Endodermal cell (in vitro differentiated cells): ENCODE results near the gene HUS1B. TPM values are rescaled to one million over a fixed set of nuclear protein-coding genes. Genes with fewer than 3 reads are reported as not detected.

Experiments used
- DNase-seq: peaks from one replicate; pipeline ENCODE4 v3.0.0-alpha.2; 2017
- H3K27ac ChIP-seq: 2 replicates; pipeline ENCODE4 v1.5.1; 2013; ENCODE audit warnings: mild to moderate bottlenecking, low read depth, low read length, moderate library complexity
- H3K27me3 ChIP-seq: 2 replicates; pipeline ENCODE4 v1.6.1; 2013; ENCODE audit warnings: mild to moderate bottlenecking, low read length, moderate library complexity; ENCODE audit not compliant: insufficient read depth, control insufficient read depth, poor library complexity, severe bottlenecking
- H3K36me3 ChIP-seq: 2 replicates; pipeline ENCODE4 v1.7.0; 2013; ENCODE audit warnings: mild to moderate bottlenecking, low read length, moderate library complexity; ENCODE audit not compliant: control insufficient read depth, insufficient read depth
- H3K4me1 ChIP-seq: one replicate; pipeline ENCODE4 v1.7.0; 2013; ENCODE audit warnings: low read length; ENCODE audit not compliant: control insufficient read depth, insufficient read depth
- H3K4me3 ChIP-seq: 2 replicates; pipeline ENCODE4 v1.5.1; 2013; ENCODE audit warnings: mild to moderate bottlenecking, low read length, moderate library complexity
- H3K9ac ChIP-seq: 2 replicates; pipeline ENCODE4 v1.6.1; 2013; ENCODE audit warnings: mild to moderate bottlenecking, low read length, moderate library complexity; ENCODE audit not compliant: poor library complexity, severe bottlenecking; ENCODE audit errors: extremely low read depth
- H3K9me3 ChIP-seq: 2 replicates; pipeline ENCODE4 v1.6.1; 2013; ENCODE audit warnings: mild to moderate bottlenecking, low read length, moderate library complexity; ENCODE audit not compliant: control insufficient read depth
- H3K27ac Mint-ChIP-seq: 2 replicates; pipeline ENCODE4 v1.8.0; 2020; ENCODE audit warnings: mixed read lengths
- H3K27me3 Mint-ChIP-seq: 2 replicates; pipeline ENCODE4 v1.8.0; 2021; ENCODE audit warnings: mild to moderate bottlenecking, mixed read lengths; ENCODE audit not compliant: insufficient read depth
- H3K36me3 Mint-ChIP-seq: 2 replicates; pipeline ENCODE4 v1.8.0; 2020; ENCODE audit warnings: low read depth, mixed read lengths
- H3K4me1 Mint-ChIP-seq: 2 replicates; pipeline ENCODE4 v1.8.0; 2020; ENCODE audit warnings: mixed read lengths
- H3K4me3 Mint-ChIP-seq: 2 replicates; pipeline ENCODE4 v1.8.0; 2020; ENCODE audit warnings: mild to moderate bottlenecking, moderate library complexity, mixed read lengths
- H3K9me3 Mint-ChIP-seq: 2 replicates; pipeline ENCODE4 v1.8.0; 2020; ENCODE audit warnings: mild to moderate bottlenecking, mixed read lengths
- WGBS, 2 experiments: methylation state at CpG; one replicate each; pipeline versions ENCODE4 v1.1.5 to v1.1.7; 2013; ENCODE audit warnings: missing lambda C conversion rate in 2 of 2, mixed read lengths in 1 of 2; ENCODE audit not compliant: insufficient coverage in 1 of 2, insufficient read length in 1 of 2; 5-methylcytosine and 5-hydroxymethylcytosine counted together
- total RNA-seq, 2 donors: library from RNA; stranded (reverse); fragmentation: NEBNext Ultra II Directional in 1 of 2; extraction: Animal tissue kit (Norgen Biotek cat#: 25700) in 1 of 2; gene quantifications; 2 replicates in 1 of 2; 3 replicates in 1 of 2; pipeline ENCODE4 v1.2.1, GENCODE V29; 2021
- TF ChIP-seq, protein P1 (sequence below): fragments of 200-600 bp; sonication (generic); conservative IDR thresholded peaks from 2 replicates; pipeline ENCODE4 v1.5.0; 2021; ENCODE audit warnings: antibody characterized with exemption, mild to moderate bottlenecking

HUS1B gene
- total RNA-seq, 2 donors from 2014 or later, result 1.0 to 1.1 TPM

- no peak overlapping the region for H3K9ac ChIP-seq
- peaks cover 11% of the 10 kb centered on the region for H3K9me3 ChIP-seq
- peaks cover 11% of the 10 kb centered on the region for H3K9me3 Mint-ChIP-seq
- TF ChIP-seq, protein P1, sequence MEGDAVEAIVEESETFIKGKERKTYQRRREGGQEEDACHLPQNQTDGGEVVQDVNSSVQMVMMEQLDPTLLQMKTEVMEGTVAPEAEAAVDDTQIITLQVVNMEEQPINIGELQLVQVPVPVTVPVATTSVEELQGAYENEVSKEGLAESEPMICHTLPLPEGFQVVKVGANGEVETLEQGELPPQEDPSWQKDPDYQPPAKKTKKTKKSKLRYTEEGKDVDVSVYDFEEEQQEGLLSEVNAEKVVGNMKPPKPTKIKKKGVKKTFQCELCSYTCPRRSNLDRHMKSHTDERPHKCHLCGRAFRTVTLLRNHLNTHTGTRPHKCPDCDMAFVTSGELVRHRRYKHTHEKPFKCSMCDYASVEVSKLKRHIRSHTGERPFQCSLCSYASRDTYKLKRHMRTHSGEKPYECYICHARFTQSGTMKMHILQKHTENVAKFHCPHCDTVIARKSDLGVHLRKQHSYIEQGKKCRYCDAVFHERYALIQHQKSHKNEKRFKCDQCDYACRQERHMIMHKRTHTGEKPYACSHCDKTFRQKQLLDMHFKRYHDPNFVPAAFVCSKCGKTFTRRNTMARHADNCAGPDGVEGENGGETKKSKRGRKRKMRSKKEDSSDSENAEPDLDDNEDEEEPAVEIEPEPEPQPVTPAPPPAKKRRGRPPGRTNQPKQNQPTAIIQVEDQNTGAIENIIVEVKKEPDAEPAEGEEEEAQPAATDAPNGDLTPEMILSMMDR, result no peak
- WGBS, 2 experiments, result 25 to 84% methylated on average over 1 to 3 of the region's 3 CpGs
- peaks cover 14% of the 10 kb centered on the region for H3K4me1 Mint-ChIP-seq
- no peak overlapping the region for H3K4me3 Mint-ChIP-seq
- no peak overlapping the region for H3K27ac ChIP-seq
- H3K27me3 Mint-ChIP-seq, result no peaks in the 10 kb centered on the region
- peaks cover 15% of the 10 kb centered on the region for H3K36me3 Mint-ChIP-seq
- H3K4me1 ChIP-seq, result no peaks in the 10 kb centered on the region
- H3K36me3 ChIP-seq, result peaks cover 9% of the 10 kb centered on the region
- no peak overlapping the region for H3K4me3 ChIP-seq
- H3K27ac Mint-ChIP-seq, result peak overlapping the region; percentile 60
- H3K27me3 ChIP-seq, result no peaks in the 10 kb centered on the region
- no peak for DNase-seq
Measured at GRCh38 chr6:674956-675355, 18.1 kb upstream of the HUS1B start.

- Histone ChIP-seq H3K27ac (no peak overlapping the region), H3K4me1 (no peaks in the 10 kb centered on the region), H3K9me3 (peaks cover 11% of the 10 kb centered on the region), H3K36me3 (peaks cover 15% of the 10 kb centered on the region), H3K9ac (no peak overlapping the region), H3K27me3 (no peaks in the 10 kb centered on the region), H3K4me3 (no peak overlapping the region)
- peaks cover 15% of the 10 kb centered on the region for H3K36me3 Mint-ChIP-seq
- no peak for DNase-seq
- TF ChIP-seq, protein P1, result no peak
- peak overlapping the region; percentile 60 for H3K27ac Mint-ChIP-seq
- peaks cover 10% of the 10 kb centered on the region for H3K4me1 Mint-ChIP-seq
- peaks cover 11% of the 10 kb centered on the region for H3K9me3 Mint-ChIP-seq
- H3K27me3 Mint-ChIP-seq, result no peaks in the 10 kb centered on the region
- H3K4me3 Mint-ChIP-seq, result no peak overlapping the region
Measured at GRCh38 chr6:674406-674805, 17.5 kb upstream of the HUS1B start.

GRCh38 chr6:667253-667927, 10.5 kb upstream of the HUS1B start:
- TF ChIP-seq, protein P1, result no peak
- Histone ChIP-seq H3K36me3 (peaks cover 20% of the 10 kb centered on the region), H3K9me3 (peaks cover 18% of the 10 kb centered on the region), H3K9ac (no peak overlapping the region), H3K4me3 (no peak overlapping the region), H3K4me1 (no peaks in the 10 kb centered on the region), H3K27me3 (no peaks in the 10 kb centered on the region), H3K27ac (no peak overlapping the region)
- Mint-ChIP-seq H3K27ac (no peak overlapping the region), H3K9me3 (peaks cover 28% of the 10 kb centered on the region), H3K4me1 (peaks cover 9% of the 10 kb centered on the region), H3K27me3 (no peaks in the 10 kb centered on the region), H3K36me3 (peaks cover 22% of the 10 kb centered on the region), H3K4me3 (no peak overlapping the region)
- 88 to 100% methylated on average over 1 of the region's 7 CpGs for WGBS, 2 experiments
- DNase-seq, result no peak
